Panc1 (cell line): Measurements from ENCODE around the gene RASSF5. TPM values are rescaled to one million over a fixed set of nuclear protein-coding genes. Genes with fewer than 3 reads are reported as not detected.

ENCODE experiments used
- ATAC-seq: fragments of 200-7000 bp; cut with Tn5 transposase; 2 replicates; pipeline ENCODE4 v1.9.1; 2020; ENCODE audit warnings: mild to moderate bottlenecking, moderate library complexity
- BruUV-seq: library from RNA; stranded (reverse); fragments of 400-500 nt; replicated peaks from 2 replicates; lab custom pipeline; 2021; lab: Mats Ljungman, UMichigan
- CTCF ChIA-PET: fragments of 300-600 bp; sonication (Branson Sonifier 250); formaldehyde crosslinking; loops from one replicate; lab custom pipeline; 2022; ENCODE audit warnings: antibody characterized with exemption; lab: Charles Lee
- POLR2A ChIA-PET: fragments of 300-600 bp; sonication (Branson Sonifier 250); formaldehyde crosslinking; loops from one replicate; lab custom pipeline; 2022; ENCODE audit warnings: antibody characterized with exemption; lab: Charles Lee
- DNase-seq: peaks from one replicate; pipeline ENCODE4 v3.0.0-alpha.2; 2010; ENCODE audit warnings: low read depth, low spot score
- H3K27ac ChIP-seq: 2 replicates; pipeline ENCODE4 v1.5.1; 2011; ENCODE audit warnings: mild to moderate bottlenecking, low read length, inconsistent platforms
- H3K27me3 ChIP-seq: fragments of 200-500 bp; sonication (Bioruptor generic); 2 replicates; pipeline ENCODE4 v1.6.0; 2014; ENCODE audit warnings: low read length, inconsistent platforms; ENCODE audit not compliant: control insufficient read depth, insufficient read depth
- H3K36me3 ChIP-seq: fragments of 200-500 bp; sonication (Bioruptor generic); 2 replicates; pipeline ENCODE4 v1.5.1; 2014; ENCODE audit warnings: inconsistent platforms, mild to moderate bottlenecking, low read length, moderate library complexity; ENCODE audit not compliant: control insufficient read depth, insufficient read depth
- H3K4me1 ChIP-seq: 2 replicates; pipeline ENCODE4 v1.5.1; 2011; ENCODE audit warnings: inconsistent platforms, mild to moderate bottlenecking, low read length, moderate library complexity; ENCODE audit not compliant: control insufficient read depth, insufficient read depth
- H3K4me3 ChIP-seq, 2 experiments: 2 replicates each; pipeline ENCODE4 v1.5.1; 2011 to 2012; ENCODE audit warnings: low read depth in 2 of 2, low read length in 2 of 2, mild to moderate bottlenecking in 2 of 2, inconsistent platforms in 1 of 2, moderate library complexity in 1 of 2
- H3K9me3 ChIP-seq: fragments of 200-500 bp; sonication (Bioruptor generic); 2 replicates; pipeline ENCODE4 v1.5.1; 2014; ENCODE audit warnings: low read depth, mild to moderate bottlenecking, inconsistent platforms, low read length, moderate library complexity; ENCODE audit not compliant: control insufficient read depth, insufficient read depth
- CTCF ChIP-seq: fragments of 450-650 bp; IDR thresholded peaks from 2 replicates; pipeline ENCODE4 v1.5.1; 2017; ENCODE audit warnings: mild to moderate bottlenecking
- POLR2AphosphoS5 ChIP-seq: IDR thresholded peaks from 2 replicates; pipeline ENCODE4 v1.6.1; 2012; ENCODE audit warnings: mild to moderate bottlenecking, low read depth, low read length, moderate library complexity
- SIN3A ChIP-seq: IDR thresholded peaks from 2 replicates; pipeline ENCODE4 v1.6.1; 2012; ENCODE audit warnings: low read depth, mild to moderate bottlenecking, low read length, moderate library complexity, borderline replicate concordance; ENCODE audit not compliant: insufficient read depth
- TCF7L2 ChIP-seq: IDR thresholded peaks from 2 replicates; pipeline ENCODE4 v1.6.1; 2011; ENCODE audit warnings: mild to moderate bottlenecking, low read depth, low read length, inconsistent platforms
- in situ Hi-C: cut with HindIII; loops from 2 replicates; pipeline ENCODE4 v1.10.0; 2016; ENCODE audit warnings: low sequenced_read_pairs, low pct_unique_long_range_greater_than_20kb
- intact Hi-C: fragments of 100-400 bp; cut with micrococcal nuclease; formaldehyde crosslinking; loops from one replicate; pipeline ENCODE4 v1.10.0; 2022; ENCODE audit not compliant: unreplicated experiment
- total RNA-seq: library from RNA; stranded (reverse); gene quantifications from one replicate; pipeline ENCODE4 v1.2.1, GENCODE V29; 2021; ENCODE audit not compliant: unreplicated experiment
- TF ChIP-seq, protein P1 (sequence below), 2 experiments: IDR thresholded peaks; 2 replicates each; pipeline ENCODE4 v1.6.1; 2011 to 2012; ENCODE audit warnings: low read depth in 2 of 2, control low read depth in 1 of 2, low read length in 1 of 2, mild to moderate bottlenecking in 1 of 2, moderate library complexity in 1 of 2; ENCODE audit not compliant: insufficient read depth in 1 of 2

The RASSF5 gene
- total RNA-seq, 1 experiment from 2014 or later: 1.6 TPM

GRCh38 chr1:206497774-206498173 lies 9.6 kb upstream of the RASSF5 start:
- TF ChIP-seq CTCF (no peak), SIN3A (no peak), TCF7L2 (no peak), POLR2AphosphoS5 (no peak)
- TF ChIP-seq, protein P1, sequence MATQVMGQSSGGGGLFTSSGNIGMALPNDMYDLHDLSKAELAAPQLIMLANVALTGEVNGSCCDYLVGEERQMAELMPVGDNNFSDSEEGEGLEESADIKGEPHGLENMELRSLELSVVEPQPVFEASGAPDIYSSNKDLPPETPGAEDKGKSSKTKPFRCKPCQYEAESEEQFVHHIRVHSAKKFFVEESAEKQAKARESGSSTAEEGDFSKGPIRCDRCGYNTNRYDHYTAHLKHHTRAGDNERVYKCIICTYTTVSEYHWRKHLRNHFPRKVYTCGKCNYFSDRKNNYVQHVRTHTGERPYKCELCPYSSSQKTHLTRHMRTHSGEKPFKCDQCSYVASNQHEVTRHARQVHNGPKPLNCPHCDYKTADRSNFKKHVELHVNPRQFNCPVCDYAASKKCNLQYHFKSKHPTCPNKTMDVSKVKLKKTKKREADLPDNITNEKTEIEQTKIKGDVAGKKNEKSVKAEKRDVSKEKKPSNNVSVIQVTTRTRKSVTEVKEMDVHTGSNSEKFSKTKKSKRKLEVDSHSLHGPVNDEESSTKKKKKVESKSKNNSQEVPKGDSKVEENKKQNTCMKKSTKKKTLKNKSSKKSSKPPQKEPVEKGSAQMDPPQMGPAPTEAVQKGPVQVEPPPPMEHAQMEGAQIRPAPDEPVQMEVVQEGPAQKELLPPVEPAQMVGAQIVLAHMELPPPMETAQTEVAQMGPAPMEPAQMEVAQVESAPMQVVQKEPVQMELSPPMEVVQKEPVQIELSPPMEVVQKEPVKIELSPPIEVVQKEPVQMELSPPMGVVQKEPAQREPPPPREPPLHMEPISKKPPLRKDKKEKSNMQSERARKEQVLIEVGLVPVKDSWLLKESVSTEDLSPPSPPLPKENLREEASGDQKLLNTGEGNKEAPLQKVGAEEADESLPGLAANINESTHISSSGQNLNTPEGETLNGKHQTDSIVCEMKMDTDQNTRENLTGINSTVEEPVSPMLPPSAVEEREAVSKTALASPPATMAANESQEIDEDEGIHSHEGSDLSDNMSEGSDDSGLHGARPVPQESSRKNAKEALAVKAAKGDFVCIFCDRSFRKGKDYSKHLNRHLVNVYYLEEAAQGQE (IDR thresholded peaks at IDR 0.05; ENCODE audit: insufficient read depth in 1 of 2, low read depth in 2 of 2, low read length in 1 of 2): no peak
- Histone ChIP-seq H3K4me3 (no peak overlapping the region), H3K27me3 (peaks cover 1% of the 10 kb centered on the region), H3K36me3 (no peaks in the 10 kb centered on the region), H3K27ac (no peak overlapping the region), H3K9me3 (no peaks in the 10 kb centered on the region), H3K4me1 (no peaks in the 10 kb centered on the region)
- no TSS peak for BruUV-seq
- ChIA-PET POLR2A (no interaction called here), CTCF (no interaction called here)
- in situ Hi-C loops: no loop called here
- ATAC-seq (no peak), DNase-seq (no peak)
- intact Hi-C loops: no loop called here

DNA sequence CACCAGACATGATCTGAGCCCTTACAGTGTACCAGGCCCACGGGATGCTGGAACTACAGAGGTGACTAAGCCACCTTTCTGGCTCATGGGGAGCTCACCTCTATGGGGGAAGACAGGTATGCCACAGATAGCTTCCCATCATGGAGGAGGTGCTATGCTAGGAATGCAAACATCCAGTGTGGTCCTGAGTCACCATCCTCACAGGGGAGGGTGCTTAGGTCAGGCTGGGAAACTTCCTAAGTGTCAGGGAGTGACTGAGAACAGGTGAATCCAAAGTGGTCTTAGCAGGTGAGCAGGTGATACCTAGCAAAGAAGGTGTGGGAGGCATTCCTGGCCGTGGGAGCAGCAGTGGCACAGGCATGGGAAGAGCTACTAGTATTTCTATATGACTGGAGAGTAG lies 8.6 kb upstream of the RASSF5 start:
- ChIA-PET POLR2A (no interaction called here), CTCF (no interaction called here)
- TF ChIP-seq SIN3A: no peak
- TF ChIP-seq CTCF: no peak
- TF ChIP-seq, protein P1 (IDR thresholded peaks at IDR 0.05; ENCODE audit: insufficient read depth in 1 of 2, low read depth in 2 of 2, low read length in 1 of 2): no peak
- no peak for TF ChIP-seq TCF7L2
- no peak for TF ChIP-seq POLR2AphosphoS5
- intact Hi-C loops: no loop called here
- no peak overlapping the region for H3K27ac ChIP-seq
- H3K36me3 ChIP-seq: no peaks in the 10 kb centered on the region
- in situ Hi-C loops: no loop called here
- no peak overlapping the region for H3K4me3 ChIP-seq
- DNase-seq: no peak
- H3K9me3 ChIP-seq: no peaks in the 10 kb centered on the region
- no TSS peak for BruUV-seq
- H3K27me3 ChIP-seq: peaks cover 9% of the 10 kb centered on the region
- H3K4me1 ChIP-seq: no peaks in the 10 kb centered on the region
- no peak for ATAC-seq
